Right lobe of liver (tissue), 4 donors: ENCODE results near the gene ZSCAN10.

ENCODE experiments used
- CTCF ChIP-seq, 4 donors: fragments of 200-600 bp in 3 of 4; fragments of 450-650 bp in 1 of 4; IDR thresholded peaks; one replicate each; pipeline versions ENCODE4 v1.5.1 to v1.8.0; 2016 to 2022; ENCODE audit warnings: antibody characterized with exemption in 4 of 4, mild to moderate bottlenecking in 2 of 4
- POLR2A ChIP-seq: fragments of 450-650 bp; IDR thresholded peaks from one replicate; pipeline ENCODE4 v1.6.1; 2017; ENCODE audit warnings: antibody characterized with exemption, mild to moderate bottlenecking
- donor health status: DM: no; HTN: no; CAD: no.
- donor health status: DM: no; HTN: no; CAD: no.
- donor health status: DM: no; HTN: yes; CAD: no.

GRCh38 chr16:3119701-3120408 is 20.8 kb upstream of the ZSCAN10 start:
- TF ChIP-seq POLR2A (no peak), CTCF (IDR thresholded peaks at IDR 0.05) (no peak)
